ENCODE results near the gene MYCN.
"Not testable (repeated sequence)": the region's sequence is repeated elsewhere in the genome, so short reads cannot be mapped to it uniquely, and the experiment has no call there.

The MYCN gene

GRCh38 chr2:15957881-15958713 is 17.7 kb downstream of the MYCN start:
- no peak for DNase-seq (ENCODE audit: low spot score)

GRCh38 chr2:15959331-15960153 is 19.2 kb downstream of the MYCN start:
- no peak for DNase-seq (ENCODE audit: low spot score)

DNA sequence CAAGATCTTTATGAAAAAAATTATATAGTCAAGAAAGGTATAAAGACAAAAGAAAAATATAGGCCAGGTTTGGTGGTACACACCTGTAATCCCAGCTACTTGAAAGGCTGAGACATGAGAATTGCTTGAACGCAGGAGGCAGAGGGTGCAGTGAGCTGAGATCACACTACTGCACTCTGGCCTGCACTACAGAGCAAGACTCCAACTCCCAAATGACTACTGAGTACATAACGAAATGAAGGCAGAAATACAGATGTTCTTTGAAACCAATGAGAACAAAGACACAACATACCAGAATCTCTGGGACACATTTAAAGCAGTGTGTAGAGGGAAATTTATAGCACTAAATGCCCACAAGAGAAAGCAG is 19.8 kb downstream of the MYCN start:
- not testable (repeated sequence) for DNase-seq (ENCODE audit: low spot score)

GRCh38 chr2:15963109-15963976 is 23.0 kb downstream of the MYCN start:
- not testable (repeated sequence) for DNase-seq (ENCODE audit: low spot score)

DNA sequence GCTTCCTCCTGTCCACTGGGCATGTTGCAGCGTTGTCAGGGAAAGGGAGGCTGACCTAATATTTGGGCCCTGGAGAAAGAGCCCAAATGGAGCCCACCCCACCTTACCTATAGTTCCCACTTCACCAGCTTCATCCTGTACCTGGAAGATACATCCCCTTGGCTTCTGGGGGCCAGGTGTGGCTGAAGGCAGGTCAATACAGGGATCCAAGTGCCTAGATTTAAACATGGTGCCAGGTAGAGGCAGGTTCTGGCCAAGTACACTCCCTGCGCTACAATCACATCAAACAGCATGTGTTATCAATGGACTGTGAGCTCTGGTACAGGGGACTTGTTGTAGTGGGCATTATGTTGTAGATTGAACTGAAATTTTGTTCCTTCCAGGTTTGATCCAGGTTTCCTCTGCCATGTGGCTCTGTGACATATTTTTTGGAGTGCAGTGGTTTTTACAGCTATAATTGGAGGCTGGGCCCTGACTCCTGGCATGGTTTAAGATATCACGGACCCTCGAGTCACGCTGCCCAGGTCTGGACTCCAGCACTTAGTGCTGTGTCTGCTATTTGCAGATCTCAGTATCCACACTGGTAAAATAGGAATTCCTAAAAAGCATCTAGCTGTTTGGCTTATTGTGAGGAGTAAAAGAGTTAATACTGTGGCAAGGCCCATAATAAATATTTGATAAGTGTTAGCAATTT is 23.8 kb downstream of the MYCN start:
- no peak for DNase-seq (ENCODE audit: low spot score)

DNA sequence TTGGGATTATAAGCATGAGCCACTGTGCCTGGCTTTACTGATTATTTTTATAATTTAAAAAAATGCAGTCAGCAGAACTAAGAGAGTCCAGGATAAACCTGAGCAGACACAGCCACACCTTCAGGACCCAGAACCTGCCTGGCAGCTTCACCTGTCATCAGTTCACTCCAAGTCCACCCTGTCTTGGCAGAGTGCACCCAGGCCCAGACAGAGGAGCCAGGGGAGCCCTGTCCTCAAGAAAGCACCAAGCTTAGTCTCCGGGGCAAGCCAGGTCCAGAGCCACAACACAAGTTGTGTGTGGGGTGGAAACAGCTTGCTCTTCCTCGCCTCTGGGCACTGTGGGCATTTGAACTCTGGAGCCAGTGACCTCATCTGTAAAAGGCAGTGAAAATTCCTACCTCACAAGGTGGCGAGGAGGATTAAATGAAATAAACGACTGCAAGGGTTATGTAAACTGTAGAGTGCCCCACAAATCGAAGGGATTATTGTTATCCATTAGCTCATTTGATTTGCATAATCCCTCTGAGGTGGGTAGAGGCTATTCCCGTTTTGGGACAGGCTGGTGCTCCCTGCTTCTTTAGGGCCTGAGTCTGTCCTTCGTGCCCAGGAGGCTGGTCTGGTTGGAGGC is 24.7 kb downstream of the MYCN start:
- DNase-seq (ENCODE audit: low spot score): no peak

DNA sequence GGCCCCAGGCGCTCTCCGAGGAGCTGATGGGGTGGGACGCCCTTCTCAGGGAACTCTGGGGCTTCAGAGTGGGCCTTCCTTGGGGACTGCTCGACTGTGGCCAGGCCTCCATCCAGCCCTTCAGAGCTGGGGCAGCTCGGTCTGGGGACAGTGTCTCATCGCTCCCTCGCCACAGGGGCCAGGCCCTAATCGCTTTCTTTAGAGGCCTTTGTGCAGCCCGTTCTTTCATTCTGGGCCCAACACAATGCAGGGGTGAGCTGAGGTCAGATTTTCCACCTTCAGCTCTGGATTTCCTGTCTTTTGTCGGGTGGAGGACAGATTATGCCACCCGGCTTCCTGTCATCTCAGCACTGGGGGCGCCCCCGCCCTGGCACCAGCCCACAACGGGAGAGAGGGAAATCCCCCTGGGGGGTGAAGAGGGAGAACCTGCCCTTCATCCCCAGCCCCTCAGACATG is 25.2 kb downstream of the MYCN start:
- DNase-seq (ENCODE audit: low spot score): no peak

- no peak for DNase-seq (ENCODE audit: low spot score)
Measured at GRCh38 chr2:15967415-15968279, 27.3 kb downstream of the MYCN start.

- no peak for DNase-seq (ENCODE audit: low spot score)
Measured at GRCh38 chr2:15968280-15969178, 28.2 kb downstream of the MYCN start.

DNA sequence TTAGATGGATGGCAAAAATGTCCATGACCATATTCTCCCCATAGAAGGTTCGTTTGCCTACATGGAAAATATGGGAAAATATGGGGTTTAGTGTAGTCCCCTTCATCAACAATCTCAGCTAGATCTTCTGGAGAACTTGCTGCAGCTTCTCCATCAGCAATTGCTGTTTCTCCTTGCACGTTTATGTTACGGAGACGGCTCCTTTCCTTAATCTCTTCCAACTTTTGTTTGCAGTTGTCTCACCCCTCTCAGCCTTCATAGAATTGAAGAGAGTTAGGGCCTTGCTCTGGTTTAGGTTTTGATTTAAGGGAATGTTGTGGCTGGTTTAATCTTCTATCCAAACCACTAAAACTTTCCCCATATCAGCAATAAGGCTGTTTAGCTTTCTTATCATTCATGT is 28.9 kb downstream of the MYCN start:
- no peak for DNase-seq (ENCODE audit: low spot score)

DNA sequence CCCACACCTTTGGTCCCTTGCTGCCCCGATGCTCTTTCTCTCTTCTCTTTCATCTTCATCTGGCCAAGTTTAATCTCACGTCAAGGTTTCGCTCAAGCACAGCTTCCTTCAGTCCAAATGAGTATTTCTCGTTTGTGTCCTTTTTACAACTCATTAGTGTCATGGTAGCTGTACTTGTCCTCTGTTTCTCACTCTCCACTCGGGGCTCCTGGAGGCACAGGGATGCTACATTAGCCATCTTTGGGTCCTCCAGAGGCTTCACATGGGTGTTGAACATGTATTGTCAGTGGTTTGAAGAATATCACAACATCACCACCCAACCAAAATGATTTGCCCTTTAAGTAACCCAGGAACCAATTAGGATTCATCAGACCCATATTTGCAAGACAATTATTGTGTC is 30.4 kb downstream of the MYCN start:
- no peak for DNase-seq (ENCODE audit: low spot score)

DNA sequence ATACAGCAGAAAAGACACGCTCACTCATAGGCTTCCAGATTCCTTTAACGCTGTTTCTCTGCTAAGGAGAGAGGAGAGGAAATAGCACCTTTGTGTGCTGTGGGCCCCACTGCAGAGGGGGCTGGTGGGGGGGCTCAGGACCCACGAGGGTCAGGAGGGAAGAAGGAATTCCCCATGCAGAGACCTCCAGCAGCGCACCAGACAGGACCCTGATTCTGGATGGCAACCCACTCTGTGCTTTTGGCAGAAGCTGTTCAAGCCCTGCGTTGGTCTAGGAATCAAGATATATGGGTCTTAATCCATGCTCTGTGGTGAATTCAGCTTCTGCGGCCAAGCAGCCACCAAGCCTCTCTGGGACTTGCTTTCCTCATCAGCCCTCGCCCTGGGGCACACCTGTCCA is 31.0 kb downstream of the MYCN start:
- no peak for DNase-seq (ENCODE audit: low spot score)

DNA sequence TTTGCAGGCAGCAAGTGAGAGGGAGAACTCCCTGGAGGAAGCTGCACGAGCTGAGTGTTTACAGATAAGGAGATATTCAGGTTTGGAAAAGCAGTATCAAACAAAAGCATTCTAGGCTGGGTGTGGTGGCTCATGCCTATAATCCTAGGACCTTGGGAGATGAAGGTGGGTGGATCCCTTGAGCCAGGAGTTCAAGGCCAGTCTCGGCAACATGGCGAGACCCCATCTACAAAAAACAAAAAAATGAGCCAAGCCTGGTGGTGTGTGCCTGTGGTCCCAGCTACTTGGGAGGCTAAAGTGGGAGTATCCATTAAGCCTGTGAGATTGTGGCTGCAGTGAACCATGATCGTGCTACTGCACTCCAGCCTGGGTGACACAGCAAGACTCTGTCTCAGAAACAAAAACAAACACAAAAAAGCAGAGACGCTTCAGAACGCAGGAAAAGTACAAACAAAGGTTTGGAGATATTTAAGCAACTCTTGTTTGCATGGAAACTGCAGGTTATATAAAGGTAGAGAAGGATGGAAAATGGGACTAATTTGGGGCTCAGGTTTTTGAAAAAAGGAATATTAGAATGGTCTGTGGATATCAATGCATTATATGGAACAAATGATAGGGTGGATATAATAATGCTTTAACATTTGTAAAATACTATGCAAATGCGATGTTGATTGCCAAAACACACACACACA is 31.6 kb downstream of the MYCN start:
- DNase-seq (ENCODE audit: low spot score): no peak

DNA sequence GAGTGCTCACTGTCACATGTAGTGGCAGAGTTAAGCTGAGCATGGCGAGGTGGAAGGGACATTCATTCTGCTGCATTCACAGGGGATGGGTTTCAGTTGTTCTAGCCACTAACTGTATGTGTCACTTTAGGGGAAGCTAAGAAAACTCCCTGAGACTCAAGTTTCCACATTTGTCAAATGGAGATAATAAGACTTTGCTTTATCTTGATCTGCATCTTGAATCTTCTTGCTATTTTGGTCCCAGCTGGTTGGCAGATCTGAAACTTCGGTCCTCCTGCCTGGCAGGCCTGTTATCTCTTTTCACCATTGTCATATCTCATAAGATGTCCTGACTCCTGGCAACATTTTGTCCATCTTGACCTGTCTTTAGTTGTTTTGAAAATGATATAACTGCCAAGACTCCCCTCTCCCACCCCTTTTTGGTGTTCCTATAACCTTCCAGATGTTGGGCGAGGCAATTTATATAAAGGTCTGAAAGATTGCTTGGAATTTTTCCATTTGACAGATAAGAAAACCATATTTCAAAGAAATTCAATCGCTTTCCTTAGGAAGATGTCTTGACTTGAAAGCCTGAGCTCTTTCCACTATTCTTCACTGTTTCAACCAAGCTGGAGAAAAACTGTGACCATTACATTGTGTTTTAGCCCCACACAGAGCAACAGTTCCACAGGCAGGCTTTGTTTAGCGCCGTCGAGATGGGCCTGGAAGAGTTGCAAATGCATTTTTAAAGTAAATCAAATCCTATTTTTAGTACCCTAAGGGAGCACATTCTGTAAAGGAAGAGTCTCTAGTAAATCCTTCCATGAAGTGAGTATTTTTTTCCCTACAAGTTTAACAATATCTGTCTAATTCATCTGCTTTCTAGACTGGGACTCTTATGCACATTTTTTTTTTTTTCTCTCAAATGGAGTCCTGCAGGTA is 33.4 kb downstream of the MYCN start:
- no peak for DNase-seq (ENCODE audit: low spot score)

DNA sequence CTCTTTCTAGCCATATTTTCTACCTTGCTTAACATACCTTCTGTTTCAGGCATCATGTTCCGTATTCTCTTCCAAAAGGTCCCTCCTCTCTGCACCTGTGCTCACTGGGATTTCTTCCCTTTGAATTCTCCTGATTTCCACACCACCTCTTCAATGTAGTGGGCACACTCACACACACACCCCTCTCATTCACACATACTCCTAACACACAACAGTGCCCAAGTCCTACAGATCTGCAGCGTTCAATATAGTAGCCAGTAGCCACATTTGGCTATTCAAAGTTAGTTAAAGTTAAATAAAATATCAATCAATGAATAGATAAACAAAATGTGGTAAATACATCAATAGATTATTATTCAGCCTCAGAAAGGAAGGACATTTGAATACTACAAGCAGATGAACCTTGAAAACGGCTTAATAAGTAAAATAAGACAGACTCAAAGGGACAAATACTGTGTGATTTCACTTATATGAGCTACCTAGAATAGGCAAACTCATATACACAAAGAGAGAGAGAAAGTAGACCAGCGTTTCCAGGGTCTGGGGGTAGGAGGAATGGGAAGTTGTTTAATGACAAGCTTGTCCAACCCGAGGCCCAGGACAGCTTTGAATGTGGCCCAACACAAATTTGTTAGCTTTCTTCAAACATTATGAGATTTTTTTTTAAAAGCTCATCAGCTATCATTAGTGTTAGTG is 34.4 kb downstream of the MYCN start:
- no peak for DNase-seq (ENCODE audit: low spot score)

DNA sequence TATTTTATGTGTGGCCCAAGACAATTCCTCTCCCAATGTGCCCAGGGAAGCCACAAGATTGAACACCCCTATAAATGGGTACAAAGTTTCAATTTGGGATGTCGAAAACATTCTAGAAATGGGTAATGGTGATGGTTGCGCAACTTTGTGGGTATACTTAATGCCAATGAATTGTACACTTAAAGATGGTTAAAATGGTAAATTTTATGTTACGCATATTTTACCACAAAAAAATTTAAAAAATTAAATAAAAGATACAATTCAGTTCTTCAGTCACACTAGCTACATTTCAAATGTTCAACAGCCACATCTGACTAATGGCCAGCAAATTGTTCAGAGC is 34.9 kb downstream of the MYCN start:
- DNase-seq (ENCODE audit: low spot score): no peak

DNA sequence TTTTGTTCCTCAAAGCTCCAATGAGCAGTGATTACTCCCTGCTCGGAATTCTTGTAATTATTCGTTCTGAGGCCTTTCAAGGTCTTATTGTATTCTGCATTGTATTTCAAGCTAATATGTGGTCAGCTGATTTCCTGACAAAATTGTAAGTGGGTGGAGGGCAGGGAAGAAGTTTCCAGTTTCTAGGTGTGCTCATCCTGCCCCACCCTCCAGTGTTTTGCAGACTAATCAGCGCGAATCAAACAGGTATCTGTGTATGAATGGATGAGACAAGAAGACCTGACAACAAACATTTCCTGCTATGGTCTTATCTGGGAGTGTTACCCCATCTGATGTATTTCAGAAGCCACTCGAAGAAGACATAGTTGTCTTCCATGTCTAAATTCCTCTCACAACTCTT is 35.3 kb downstream of the MYCN start:
- DNase-seq (ENCODE audit: low spot score): no peak
